ENCODE data around the gene LMBRD1. TPM values are rescaled to one million over a fixed set of nuclear protein-coding genes. Genes with fewer than 3 reads are reported as not detected.

The LMBRD1 gene
- total RNA-seq = 17.3 and 20.8 TPM in 2 replicates

GRCh38 chr6:69796642-69797390 is at the start of gene LMBRD1:
TSS of gene LMBRD1 (minus strand) at chr6:69797010. CDS start at chr6:69796881, 129 bp downstream.

Other genes with a start within 250 kb of the LMBRD1 start
- not detected in 2 replicates for gene COL19A1, start 69.5 kb upstream of the LMBRD1 start, total RNA-seq